Activated CD4-positive, alpha-beta memory T cell treated with anti-CD3 and anti-CD28 coated beads, Interleukin-2, amount 10 ng/mL, durations not matched to agents 7 days and 5 days (primary cell): Measurements from ENCODE around the gene ENO2. TPM values are rescaled to one million over a fixed set of nuclear protein-coding genes. Genes with fewer than 3 reads are reported as not detected.

Experiments
- CTCF ChIA-PET: fragments of 350-600 bp; sonication (Branson Sonifier 250); formaldehyde crosslinking; loops from one replicate; lab custom pipeline; 2021; ENCODE audit warnings: antibody characterized with exemption, inconsistent platforms; lab: Charles Lee
- POLR2A ChIA-PET: fragments of 350-600 bp; sonication (Branson Sonifier 250); formaldehyde crosslinking; loops from one replicate; lab custom pipeline; 2021; ENCODE audit warnings: antibody characterized with exemption; lab: Charles Lee
- DNase-seq: peaks from one replicate; pipeline ENCODE4 v3.0.0-alpha.2; 2020
- H3K27ac Mint-ChIP-seq: one replicate; pipeline ENCODE4 v1.8.0; 2021; ENCODE audit warnings: mild to moderate bottlenecking, mixed read lengths
- H3K27me3 Mint-ChIP-seq: one replicate; pipeline ENCODE4 v1.8.0; 2021; ENCODE audit warnings: mixed read lengths
- H3K36me3 Mint-ChIP-seq: one replicate; pipeline ENCODE4 v1.8.0; 2021; ENCODE audit warnings: low read depth, mixed read lengths
- H3K4me1 Mint-ChIP-seq: one replicate; pipeline ENCODE4 v1.8.0; 2021; ENCODE audit warnings: mixed read lengths
- H3K4me3 Mint-ChIP-seq: one replicate; pipeline ENCODE4 v1.8.0; 2021; ENCODE audit warnings: mild to moderate bottlenecking, mixed read lengths
- H3K9me3 Mint-ChIP-seq: one replicate; pipeline ENCODE4 v1.8.0; 2021; ENCODE audit warnings: mixed read lengths
- total RNA-seq, 2 experiments: library from RNA; stranded (reverse); gene quantifications; one replicate each; pipeline ENCODE4 v1.2.3, GENCODE V29; 2021

ENO2 gene
- total RNA-seq, 2 experiments from 2014 or later, result 206 to 207 TPM

DNA sequence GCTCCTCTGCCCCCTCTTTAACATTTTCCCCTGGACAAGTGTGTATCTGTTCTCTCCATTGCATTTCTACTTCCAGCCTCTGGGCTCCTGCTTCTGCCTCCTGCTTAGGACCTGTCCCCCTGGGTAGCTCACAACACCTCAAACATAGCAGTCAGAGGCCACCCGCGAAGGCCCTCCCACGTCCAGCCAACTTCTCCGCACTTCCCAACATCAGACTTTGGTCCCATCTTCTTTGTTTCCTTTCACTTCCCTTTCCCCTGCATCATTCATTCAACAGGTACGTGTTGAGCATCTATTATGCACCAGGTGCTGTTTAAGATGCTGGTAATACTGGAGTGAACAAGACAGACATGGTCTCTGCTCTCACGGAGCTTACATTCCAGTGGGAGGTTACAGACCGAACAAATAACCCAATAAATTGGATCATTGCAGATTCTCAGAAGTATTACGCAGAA is 32.6 kb downstream of the ENO2 start:
- ChIA-PET POLR2A (interaction anchor here (1.0 to 11.8 kb wide), 10 partner anchors 13 to 413 kb away, joined by 3 to 1188 read pairs (median 52); partner anchors contain the start of genes ATN1, C1RL, CDCA3 and EMG1), CTCF (interaction anchor here (1.0 to 11.2 kb wide), 12 partner anchors 9 to 198 kb away, joined by 3 to 465 read pairs (median 7); partner anchors contain the start of genes C1RL, LPCAT3 and SPSB2)
- DNase-seq, result no peak
- Mint-ChIP-seq H3K27ac (peak overlapping the region; percentile 93), H3K4me1 (peaks cover 69% of the 10 kb centered on the region), H3K4me3 (peak overlapping the region; percentile 86), H3K27me3 (no peaks in the 10 kb centered on the region), H3K9me3 (no peaks in the 10 kb centered on the region), H3K36me3 (peaks cover 6% of the 10 kb centered on the region)

DNA sequence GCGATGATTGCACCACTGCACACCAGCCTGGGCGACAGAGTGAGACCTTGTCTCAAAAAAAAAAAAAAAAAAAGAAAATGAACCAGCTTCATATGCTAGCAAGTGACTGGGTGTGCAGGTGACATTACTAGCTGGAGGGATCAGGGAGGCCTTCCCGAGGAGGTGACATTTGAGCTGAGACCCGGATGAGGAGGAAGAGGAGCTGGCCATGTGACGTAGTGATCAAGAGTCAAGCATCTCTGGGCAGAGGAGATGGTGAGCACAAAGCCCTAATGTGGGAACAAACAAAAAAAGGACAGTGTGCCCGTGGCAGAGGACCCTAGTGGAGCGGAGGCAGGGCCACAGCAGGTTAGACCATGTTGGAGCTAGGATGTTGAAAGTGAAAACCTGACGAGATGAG is 33.2 kb downstream of the ENO2 start:
- Mint-ChIP-seq H3K4me3 (peak overlapping the region; percentile 86), H3K36me3 (peaks cover 12% of the 10 kb centered on the region), H3K27me3 (no peaks in the 10 kb centered on the region), H3K27ac (peak overlapping the region; percentile 93), H3K4me1 (peaks cover 68% of the 10 kb centered on the region), H3K9me3 (no peaks in the 10 kb centered on the region)
- ChIA-PET POLR2A (interaction anchor here (1.3 to 11.8 kb wide), 8 partner anchors 13 to 163 kb away, joined by 5 to 1188 read pairs (median 95); partner anchors contain the start of genes ATN1, C1RL, CDCA3 and EMG1), CTCF (interaction anchor here (1.0 to 11.2 kb wide), 9 partner anchors 10 to 197 kb away, joined by 3 to 465 read pairs (median 6); no protein-coding TSS in a partner anchor)
- DNase-seq, result no peak

DNA sequence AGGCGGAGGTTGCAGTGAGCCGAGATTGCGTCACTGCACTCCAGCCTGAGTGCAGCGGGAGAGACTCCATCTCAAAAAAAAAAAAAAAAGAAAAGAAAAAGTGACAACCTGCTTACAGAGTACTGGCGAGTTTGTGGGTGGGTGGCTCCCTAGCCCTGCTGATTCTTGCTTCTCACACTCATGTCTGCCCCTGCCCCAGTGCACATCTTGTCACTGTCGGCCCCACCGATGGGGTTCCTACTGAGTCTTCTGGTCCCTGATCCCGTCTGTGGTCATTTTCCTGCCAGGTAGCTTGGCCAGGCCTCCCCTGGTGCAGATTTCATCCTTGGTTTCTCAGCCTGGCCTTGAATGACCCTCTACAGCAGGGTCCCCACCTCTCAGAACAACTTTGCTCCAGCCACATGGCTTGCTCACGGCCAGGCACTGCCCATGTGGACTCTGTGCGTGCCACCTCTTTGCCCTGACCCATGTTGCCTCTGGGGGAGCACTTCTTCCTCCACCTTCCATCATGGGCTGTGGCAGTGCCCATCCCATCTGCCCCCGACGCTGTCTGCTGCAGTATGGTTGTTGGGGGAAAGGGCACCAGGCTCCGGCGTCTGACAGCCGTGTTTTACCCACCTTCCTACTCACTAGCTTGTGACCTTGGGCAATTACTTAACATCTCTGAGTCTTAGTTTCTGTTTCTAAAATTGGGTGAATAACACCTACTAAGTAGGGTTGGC is 34.7 kb downstream of the ENO2 start:
- no peaks in the 10 kb centered on the region for H3K9me3 Mint-ChIP-seq
- H3K4me1 Mint-ChIP-seq, result peaks cover 74% of the 10 kb centered on the region
- no peaks in the 10 kb centered on the region for H3K27me3 Mint-ChIP-seq
- peak overlapping the region; percentile 77 for H3K27ac Mint-ChIP-seq
- ChIA-PET POLR2A (interaction anchor here (1.0 to 11.8 kb wide), 7 partner anchors 11 to 196 kb away, joined by 3 to 1188 read pairs (median 37); partner anchors contain the start of genes ATN1, EMG1, MLF2 and PHB2), CTCF (interaction anchor here (0.8 to 11.2 kb wide), 11 partner anchors 12 to 260 kb away, joined by 3 to 465 read pairs (median 5); partner anchors contain the start of genes LPCAT3, SPSB2, USP5 and ZNF384)
- H3K4me3 Mint-ChIP-seq, result peak overlapping the region; percentile 37
- H3K36me3 Mint-ChIP-seq, result peaks cover 27% of the 10 kb centered on the region
- DNase-seq, result no peak

DNA sequence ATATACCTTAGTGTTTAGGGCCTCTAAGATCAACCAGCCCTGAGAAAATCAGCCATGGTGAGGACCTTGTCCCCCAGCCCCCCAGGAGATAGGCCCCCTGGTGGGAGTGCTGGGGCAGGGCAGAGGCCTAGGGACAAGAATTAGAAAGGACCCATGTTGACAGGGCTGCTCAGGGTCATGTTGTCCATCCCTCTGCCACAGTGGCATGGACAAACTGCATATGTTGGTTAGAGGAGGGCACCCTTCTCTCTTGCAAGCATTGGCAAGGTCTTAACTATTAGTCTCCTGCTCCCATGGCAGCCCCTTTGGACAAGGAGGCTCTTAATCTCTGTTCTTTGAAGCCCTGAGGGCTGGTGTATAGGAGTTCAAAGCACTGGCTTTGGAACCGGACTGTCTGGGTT is 36.0 kb downstream of the ENO2 start:
- Mint-ChIP-seq H3K9me3 (no peaks in the 10 kb centered on the region), H3K4me3 (peak overlapping the region; percentile 94), H3K27ac (peak overlapping the region; percentile 99), H3K27me3 (no peaks in the 10 kb centered on the region), H3K36me3 (peaks cover 39% of the 10 kb centered on the region), H3K4me1 (peaks cover 78% of the 10 kb centered on the region)
- POLR2A ChIA-PET, result interaction anchor here (1.0 to 11.8 kb wide), 5 partner anchors 10 to 198 kb away, joined by 3 to 1188 read pairs (median 37); partner anchors contain the start of genes ATN1, CDCA3, EMG1 and MLF2
- CTCF ChIA-PET, result interaction anchor here (0.9 to 11.2 kb wide), 9 partner anchors 11 to 261 kb away, joined by 3 to 465 read pairs (median 6); partner anchors contain the start of genes SPSB2, USP5 and ZNF384
- no peak for DNase-seq

DNA sequence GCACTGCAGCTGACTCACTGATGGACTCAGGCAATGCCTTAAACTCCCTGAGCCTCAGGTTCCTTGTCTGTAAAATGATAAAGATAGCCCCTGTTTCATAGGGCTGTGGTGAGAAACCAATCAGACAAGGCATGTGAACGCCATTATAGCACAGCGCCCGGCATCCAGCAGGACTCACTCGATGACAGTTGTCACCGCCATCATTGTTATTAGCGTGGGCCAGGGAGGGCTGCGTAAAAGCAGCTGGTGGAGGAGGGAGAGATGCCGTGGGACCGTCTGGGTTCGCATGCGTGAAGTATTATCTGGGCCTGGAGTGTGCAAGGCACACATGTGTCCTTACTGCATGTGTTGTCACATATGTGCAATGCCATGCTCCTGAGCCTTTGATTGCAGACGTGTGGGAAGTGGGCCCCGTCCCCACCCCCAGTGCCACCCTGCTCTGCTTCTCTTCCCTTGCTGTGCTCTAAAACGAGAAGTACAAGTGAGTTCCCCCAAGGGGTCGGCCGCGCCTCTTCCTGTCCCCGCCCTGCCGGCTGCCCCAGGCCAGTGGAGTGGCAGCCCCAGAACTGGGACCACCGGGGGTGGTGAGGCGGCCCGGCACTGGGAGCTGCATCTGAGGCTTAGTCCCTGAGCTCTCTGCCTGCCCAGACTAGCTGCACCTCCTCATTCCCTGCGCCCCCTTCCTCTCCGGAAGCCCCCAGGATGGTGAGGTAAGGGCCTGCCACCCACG is 36.6 kb downstream of the ENO2 start, which contains the start of gene PTPN6:
PTPN6 (plus strand) TSS at position 546 of the 730 bp plus-strand sequence; CDS start at position 703, 157 bp downstream.
- ChIA-PET POLR2A (interaction anchor here (0.9 to 11.8 kb wide), 9 partner anchors 9 to 198 kb away, joined by 3 to 1188 read pairs (median 6); partner anchors contain the start of genes ATN1, CDCA3, EMG1 and MLF2), CTCF (interaction anchor here (1.0 to 11.2 kb wide), 7 partner anchors 10 to 262 kb away, joined by 3 to 465 read pairs (median 10); partner anchors contain the start of genes LPCAT3 and ZNF384)
- Mint-ChIP-seq H3K27ac (peak within 1 kb of the TSS; percentile 99), H3K4me3 (peak within 1 kb of the TSS; percentile 94), H3K9me3 (no peaks in the 10 kb centered on the region), H3K4me1 (peaks cover 78% of the 10 kb centered on the region), H3K36me3 (peaks cover 45% of the 10 kb centered on the region), H3K27me3 (no peaks in the 10 kb centered on the region)
- DNase-seq, result peak; percentile 70

DNA sequence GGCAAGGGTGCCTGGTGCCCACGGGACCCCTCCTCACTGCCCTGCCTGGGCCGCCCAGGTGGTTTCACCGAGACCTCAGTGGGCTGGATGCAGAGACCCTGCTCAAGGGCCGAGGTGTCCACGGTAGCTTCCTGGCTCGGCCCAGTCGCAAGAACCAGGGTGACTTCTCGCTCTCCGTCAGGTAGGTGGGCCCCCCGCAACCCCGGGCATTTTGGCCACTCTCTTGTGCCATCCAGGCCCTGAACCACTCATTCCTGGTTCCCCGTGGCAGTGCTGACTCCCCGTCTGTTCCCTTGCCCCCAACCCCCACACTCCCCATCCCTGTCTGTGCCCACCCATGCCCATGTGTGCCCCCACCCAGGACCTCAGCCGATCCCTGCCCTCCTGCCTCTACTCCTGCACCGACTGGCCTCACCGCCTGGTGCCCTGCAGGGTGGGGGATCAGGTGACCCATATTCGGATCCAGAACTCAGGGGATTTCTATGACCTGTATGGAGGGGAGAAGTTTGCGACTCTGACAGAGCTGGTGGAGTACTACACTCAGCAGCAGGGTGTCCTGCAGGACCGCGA is 37.3 kb downstream of the ENO2 start:
- ChIA-PET POLR2A (interaction anchor here (0.9 to 11.8 kb wide), 12 partner anchors 8 to 157 kb away, joined by 3 to 1188 read pairs (median 8); partner anchors contain the start of genes ATN1, C12orf57, CDCA3 and EMG1), CTCF (interaction anchor here (0.8 to 11.2 kb wide), 10 partner anchors 8 to 162 kb away, joined by 3 to 465 read pairs (median 9); partner anchors contain the start of genes C12orf57, LPCAT3, RNU7-1 and SPSB2)
- H3K27me3 Mint-ChIP-seq, result no peaks in the 10 kb centered on the region
- H3K4me1 Mint-ChIP-seq, result peaks cover 79% of the 10 kb centered on the region
- H3K27ac Mint-ChIP-seq, result peak overlapping the region; percentile 99
- DNase-seq, result no peak
- H3K36me3 Mint-ChIP-seq, result peaks cover 51% of the 10 kb centered on the region
- no peaks in the 10 kb centered on the region for H3K9me3 Mint-ChIP-seq
- peak overlapping the region; percentile 94 for H3K4me3 Mint-ChIP-seq

DNA sequence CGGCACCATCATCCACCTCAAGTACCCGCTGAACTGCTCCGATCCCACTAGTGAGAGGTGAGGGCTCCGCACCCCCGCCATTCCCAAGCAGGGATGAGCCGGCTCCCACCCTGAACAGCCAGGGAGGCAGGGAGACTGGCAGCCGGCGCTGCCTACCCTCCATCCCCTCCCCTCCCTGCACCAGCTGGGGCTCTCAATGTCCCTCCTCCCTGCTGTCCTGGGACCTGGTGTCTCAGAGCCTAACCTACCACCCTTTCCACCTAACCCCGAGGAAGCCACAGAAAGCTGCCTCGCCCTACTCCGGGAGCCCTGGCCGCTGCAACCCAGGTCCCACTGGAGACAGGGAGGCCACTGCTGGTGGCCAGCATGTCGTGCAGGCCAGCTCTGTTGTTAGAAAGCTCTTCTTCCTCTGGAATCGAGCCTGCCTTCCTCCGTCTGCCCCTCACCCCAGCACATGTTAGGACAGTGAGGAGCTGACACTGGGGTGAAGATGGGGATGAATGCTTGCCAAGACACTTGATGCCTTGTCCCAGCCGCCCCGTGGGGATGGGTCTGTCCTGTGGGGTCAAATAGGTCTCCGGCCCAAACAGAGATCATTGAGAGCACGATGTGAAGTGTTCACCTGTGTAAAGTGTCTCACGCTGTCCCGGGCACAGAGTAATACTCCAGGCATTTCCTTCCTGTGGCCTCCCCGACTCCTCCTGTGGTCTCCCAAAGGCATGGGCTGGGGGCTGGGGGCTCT is 37.9 kb downstream of the ENO2 start:
- Mint-ChIP-seq H3K9me3 (no peaks in the 10 kb centered on the region), H3K27me3 (no peaks in the 10 kb centered on the region), H3K4me1 (peaks cover 79% of the 10 kb centered on the region), H3K4me3 (peak overlapping the region; percentile 94), H3K36me3 (peaks cover 58% of the 10 kb centered on the region), H3K27ac (peak overlapping the region; percentile 99)
- ChIA-PET POLR2A (interaction anchor here (0.8 to 11.8 kb wide), 11 partner anchors 8 to 229 kb away, joined by 3 to 1188 read pairs (median 9); partner anchors contain the start of genes ATN1, C12orf57, CDCA3 and COPS7A), CTCF (interaction anchor here (0.8 to 11.2 kb wide), 8 partner anchors 8 to 161 kb away, joined by 3 to 465 read pairs (median 10); partner anchors contain the start of genes C12orf57, RNU7-1 and SPSB2)
- no peak for DNase-seq

DNA sequence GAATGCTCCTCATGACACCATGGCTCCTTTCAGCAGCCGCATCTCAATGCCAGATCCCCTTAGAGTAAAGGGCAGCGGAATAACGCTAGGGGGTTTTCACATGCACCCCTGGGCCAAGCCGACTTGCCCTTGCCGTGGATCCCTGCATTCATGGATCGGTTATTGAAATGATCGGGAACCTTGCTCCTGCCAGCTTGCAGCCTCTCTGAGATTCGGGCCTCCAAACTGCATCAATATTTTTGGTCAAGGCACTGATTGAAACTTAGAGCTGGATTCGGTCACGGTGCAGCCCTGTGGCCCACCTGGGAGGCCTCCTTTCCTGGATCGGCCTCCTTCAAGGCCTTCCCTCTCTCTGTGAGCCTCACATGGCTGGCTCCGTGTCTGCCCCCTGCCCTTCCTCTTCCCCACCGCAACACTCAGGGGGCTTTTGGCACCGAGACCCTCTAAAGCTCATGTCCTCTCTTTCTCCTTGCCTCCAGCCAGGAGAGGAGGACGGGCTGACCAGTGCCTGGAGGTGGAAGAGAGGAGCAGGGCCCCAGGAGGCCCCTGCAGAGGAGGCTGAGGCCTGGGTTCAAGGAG is 38.6 kb downstream of the ENO2 start:
- ChIA-PET CTCF (interaction anchor here (1.0 to 11.2 kb wide), 7 partner anchors 8 to 160 kb away, joined by 4 to 465 read pairs (median 11); partner anchors contain the start of genes C12orf57, RNU7-1 and SPSB2), POLR2A (interaction anchor here (0.8 to 11.8 kb wide), 10 partner anchors 7 to 229 kb away, joined by 3 to 1188 read pairs (median 9); partner anchors contain the start of genes ATN1, C12orf57, CDCA3 and COPS7A)
- Mint-ChIP-seq H3K27ac (peak overlapping the region; percentile 99), H3K9me3 (no peaks in the 10 kb centered on the region), H3K27me3 (no peaks in the 10 kb centered on the region), H3K4me3 (peak overlapping the region; percentile 94), H3K4me1 (peaks cover 79% of the 10 kb centered on the region), H3K36me3 (peaks cover 64% of the 10 kb centered on the region)
- no peak for DNase-seq

DNA sequence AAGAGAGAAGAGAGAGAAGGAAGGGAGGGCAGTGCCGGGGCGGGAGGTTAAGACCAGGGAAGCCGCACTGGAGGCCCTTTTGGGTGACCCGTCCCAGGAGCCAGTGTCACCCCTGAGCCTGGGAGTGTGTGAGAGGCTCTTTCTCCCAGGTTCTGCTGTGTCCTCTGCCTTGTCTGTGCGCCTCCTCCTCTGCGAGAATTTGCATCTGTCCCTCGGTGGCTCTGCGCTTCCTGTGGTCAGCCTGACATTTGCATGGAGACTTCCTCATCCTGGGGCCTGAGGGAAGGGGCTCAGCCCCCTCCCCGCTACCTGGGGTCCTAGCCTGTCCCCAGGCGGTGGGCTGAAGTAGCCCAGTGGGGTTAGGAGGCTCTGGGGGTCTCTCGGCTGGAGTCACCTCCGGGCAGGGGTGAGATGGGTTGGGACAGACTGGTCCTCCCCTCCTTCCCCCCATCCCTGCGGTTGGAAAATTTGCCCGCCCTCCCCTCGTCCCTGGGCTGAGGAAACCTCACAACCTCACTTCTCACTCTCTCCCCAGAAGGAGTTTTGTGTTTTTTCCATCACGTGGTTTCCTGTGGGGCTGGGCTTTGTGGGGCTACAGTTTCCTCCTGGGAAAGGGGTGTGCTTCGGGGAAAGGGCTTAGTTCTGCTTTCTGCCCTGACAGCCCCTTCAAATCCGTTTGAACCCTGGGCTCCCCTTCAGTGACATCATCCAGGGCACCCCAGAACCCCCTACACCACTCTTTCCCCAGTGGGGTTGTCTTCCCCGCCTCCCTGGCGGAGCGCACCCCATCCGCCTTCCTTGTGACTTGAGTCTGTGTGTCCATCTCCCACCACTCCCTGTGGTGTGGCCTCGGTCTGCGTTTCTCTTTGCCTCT is 39.3 kb downstream of the ENO2 start:
- H3K36me3 Mint-ChIP-seq, result peaks cover 72% of the 10 kb centered on the region

More for the DNA sequence above, 39.3 kb downstream of the ENO2 start:
- ChIA-PET POLR2A (interaction anchor here (0.8 to 13.2 kb wide), 13 partner anchors 6 to 155 kb away, joined by 3 to 1188 read pairs (median 5); partner anchors contain the start of genes ATN1, C12orf57, EMG1 and PHB2), CTCF (interaction anchor here (1.1 to 11.2 kb wide), 6 partner anchors 7 to 82 kb away, joined by 4 to 465 read pairs (median 10); partner anchors contain the start of genes C12orf57 and RNU7-1)
- H3K27me3 Mint-ChIP-seq, result no peaks in the 10 kb centered on the region
- peak; percentile 84 for DNase-seq
- peaks cover 81% of the 10 kb centered on the region for H3K4me1 Mint-ChIP-seq
- H3K27ac Mint-ChIP-seq, result peak overlapping the region; percentile 99
- H3K4me3 Mint-ChIP-seq, result peak overlapping the region; percentile 94
- no peaks in the 10 kb centered on the region for H3K9me3 Mint-ChIP-seq
